ENCODE results near the gene ECT2.
"Not testable (repeated sequence)": the region's sequence is repeated elsewhere in the genome, so short reads cannot be mapped to it uniquely, and the experiment has no call there.

- TF ChIP-seq CTCF (IDR thresholded peaks at IDR 0.05); EZH2phosphoT487 (IDR thresholded peaks at IDR 0.05; ENCODE audit: borderline replicate concordance, low read depth): not testable (repeated sequence)
Measured at GRCh38 chr3:172866726-172867350, 116.3 kb downstream of the ECT2 start.
